Skin of body (tissue), 2 donors: ENCODE results near the gene NPAS2. TPM values are rescaled to one million over a fixed set of nuclear protein-coding genes. Genes with fewer than 3 reads are reported as not detected.

Experiments used
- DNase-seq: peaks from one replicate; lab custom pipeline; 2025; lab: John Stamatoyannopoulos, UW
- total RNA-seq: library from RNA; depleted of rRNA; stranded (reverse); fragments of >200 nt; gene quantifications from one replicate; pipeline ENCODE4 v1.2.3, GENCODE V29; 2014

The NPAS2 gene
- total RNA-seq, 1 donor from 2014 or later: 6.3 TPM

- DNase-seq: no peak
Measured at GRCh38 chr2:100905132-100905805, 85.3 kb downstream of the NPAS2 start.

- DNase-seq: no peak
Measured at GRCh38 chr2:100906131-100906530, 86.2 kb downstream of the NPAS2 start.

GRCh38 chr2:100906679-100907078 lies 86.7 kb downstream of the NPAS2 start:
- DNase-seq: no peak

GRCh38 chr2:100907832-100908231 lies 87.9 kb downstream of the NPAS2 start:
- no peak for DNase-seq

- peak; percentile 55 for DNase-seq
Measured at GRCh38 chr2:100909534-100910081, 89.7 kb downstream of the NPAS2 start.

- DNase-seq: peak; percentile 55
Measured at GRCh38 chr2:100910111-100910510, 90.2 kb downstream of the NPAS2 start.

- DNase-seq: no peak
Measured at GRCh38 chr2:100919316-100919715, 99.4 kb downstream of the NPAS2 start.

GRCh38 chr2:100921685-100922161 lies 101.8 kb downstream of the NPAS2 start:
- peak; percentile 12 for DNase-seq

- no peak for DNase-seq
Measured at GRCh38 chr2:100923461-100924060, 103.6 kb downstream of the NPAS2 start.

- DNase-seq: no peak
Measured at GRCh38 chr2:100924122-100924519, 104.2 kb downstream of the NPAS2 start.

GRCh38 chr2:100924520-100925451 lies 104.8 kb downstream of the NPAS2 start:
- no peak for DNase-seq

- DNase-seq: no peak
Measured at GRCh38 chr2:100928235-100928634, 108.3 kb downstream of the NPAS2 start.

- DNase-seq: no peak
Measured at GRCh38 chr2:100929147-100929546, 109.2 kb downstream of the NPAS2 start.

GRCh38 chr2:100934504-100935371 lies 114.8 kb downstream of the NPAS2 start:
- DNase-seq: no peak

GRCh38 chr2:100935372-100935752 lies 115.4 kb downstream of the NPAS2 start:
- no peak for DNase-seq

GRCh38 chr2:100936070-100936741 lies 116.3 kb downstream of the NPAS2 start:
- no peak for DNase-seq

- DNase-seq: no peak
Measured at GRCh38 chr2:100936972-100937542, 117.1 kb downstream of the NPAS2 start.

- no peak for DNase-seq
Measured at GRCh38 chr2:100938031-100939026, 118.4 kb downstream of the NPAS2 start.

- no peak for DNase-seq
Measured at GRCh38 chr2:100939445-100939844, 119.5 kb downstream of the NPAS2 start.
